Cardiac fibroblast (primary cell): ENCODE results near the gene PLXNA4.

Experiments
- DNase-seq, 2 donors: peaks; one replicate each; pipeline versions ENCODE4 v3.0.0 to v3.0.0-alpha.2; 2010; ENCODE audit warnings: low read depth in 2 of 2
- H3K4me3 ChIP-seq, 2 donors: replicated peaks in 1 of 2; 1 replicate in 1 of 2; 2 replicates in 1 of 2; pipeline ENCODE4 v1.5.1; 2011; ENCODE audit warnings: low read depth in 2 of 2, low read length in 2 of 2, mild to moderate bottlenecking in 2 of 2, moderate library complexity in 1 of 2
- TF ChIP-seq, protein P1 (sequence below): IDR thresholded peaks from one replicate; pipeline ENCODE4 v1.5.1; 2011; ENCODE audit warnings: low read depth, mild to moderate bottlenecking, low read length, inconsistent platforms

Gene PLXNA4

DNA sequence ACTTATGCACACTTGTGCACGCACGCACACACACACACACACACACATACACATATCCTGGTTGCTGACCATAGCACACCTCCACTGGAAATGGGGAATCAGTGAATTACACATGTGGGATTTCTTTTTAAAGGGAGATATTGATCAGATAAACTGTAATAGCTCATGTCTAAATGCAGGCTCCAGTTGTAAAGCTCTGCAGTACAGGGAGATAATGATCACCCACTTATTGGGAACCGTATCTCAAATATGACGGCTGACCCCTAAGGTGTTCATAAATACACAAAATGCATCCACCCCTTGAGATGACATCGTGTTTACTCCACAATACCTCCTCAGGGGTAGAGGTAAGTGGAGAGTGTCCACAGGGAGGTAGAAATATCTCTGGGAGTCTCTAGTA lies 79.2 kb downstream of the PLXNA4 start:
- TF ChIP-seq, protein P1, sequence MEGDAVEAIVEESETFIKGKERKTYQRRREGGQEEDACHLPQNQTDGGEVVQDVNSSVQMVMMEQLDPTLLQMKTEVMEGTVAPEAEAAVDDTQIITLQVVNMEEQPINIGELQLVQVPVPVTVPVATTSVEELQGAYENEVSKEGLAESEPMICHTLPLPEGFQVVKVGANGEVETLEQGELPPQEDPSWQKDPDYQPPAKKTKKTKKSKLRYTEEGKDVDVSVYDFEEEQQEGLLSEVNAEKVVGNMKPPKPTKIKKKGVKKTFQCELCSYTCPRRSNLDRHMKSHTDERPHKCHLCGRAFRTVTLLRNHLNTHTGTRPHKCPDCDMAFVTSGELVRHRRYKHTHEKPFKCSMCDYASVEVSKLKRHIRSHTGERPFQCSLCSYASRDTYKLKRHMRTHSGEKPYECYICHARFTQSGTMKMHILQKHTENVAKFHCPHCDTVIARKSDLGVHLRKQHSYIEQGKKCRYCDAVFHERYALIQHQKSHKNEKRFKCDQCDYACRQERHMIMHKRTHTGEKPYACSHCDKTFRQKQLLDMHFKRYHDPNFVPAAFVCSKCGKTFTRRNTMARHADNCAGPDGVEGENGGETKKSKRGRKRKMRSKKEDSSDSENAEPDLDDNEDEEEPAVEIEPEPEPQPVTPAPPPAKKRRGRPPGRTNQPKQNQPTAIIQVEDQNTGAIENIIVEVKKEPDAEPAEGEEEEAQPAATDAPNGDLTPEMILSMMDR = no peak
- DNase-seq = no peak
- no peak overlapping the region for H3K4me3 ChIP-seq

DNA sequence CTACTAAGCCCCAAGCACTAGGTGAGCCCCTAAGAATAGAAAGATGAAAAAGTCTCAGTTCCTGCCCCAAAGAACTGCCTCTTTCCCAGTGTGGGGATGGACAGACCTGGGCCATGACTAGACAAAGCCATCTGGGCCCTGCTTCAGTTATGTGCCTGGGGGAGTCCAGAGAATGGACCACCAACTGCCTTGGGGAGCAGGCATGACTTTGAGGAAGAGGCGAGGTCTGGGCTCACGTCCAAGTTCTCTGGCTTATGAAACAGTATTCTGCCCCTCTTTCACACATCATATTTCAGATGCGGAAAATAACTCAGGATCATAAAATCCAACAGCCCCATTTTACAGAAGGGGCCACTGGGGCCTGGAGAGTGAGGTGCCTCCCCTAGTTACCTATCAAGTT lies 80.3 kb downstream of the PLXNA4 start:
- DNase-seq = no peak
- no peak overlapping the region for H3K4me3 ChIP-seq
- TF ChIP-seq, protein P1 = no peak

DNA sequence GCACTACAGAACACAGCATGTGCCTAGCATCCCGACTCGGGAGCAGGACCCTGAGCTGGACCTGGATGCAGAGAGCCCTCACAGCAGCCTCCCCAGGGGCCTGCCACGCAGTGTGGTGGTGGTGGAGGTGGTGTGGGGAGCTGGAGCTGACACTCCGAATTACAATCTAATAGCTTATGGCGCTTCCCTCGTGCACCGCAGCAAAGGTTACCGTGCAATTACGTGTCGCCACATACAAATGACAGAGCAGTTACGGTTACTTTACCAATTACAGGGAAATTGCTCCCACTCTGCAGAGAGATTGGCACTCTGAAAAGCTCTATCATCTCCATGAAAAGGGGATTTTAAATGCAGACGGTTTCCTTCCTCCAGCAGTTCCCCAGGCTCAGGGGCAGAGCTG lies 81.8 kb downstream of the PLXNA4 start:
- no peak overlapping the region for H3K4me3 ChIP-seq
- no peak for DNase-seq
- TF ChIP-seq, protein P1 = no peak

DNA sequence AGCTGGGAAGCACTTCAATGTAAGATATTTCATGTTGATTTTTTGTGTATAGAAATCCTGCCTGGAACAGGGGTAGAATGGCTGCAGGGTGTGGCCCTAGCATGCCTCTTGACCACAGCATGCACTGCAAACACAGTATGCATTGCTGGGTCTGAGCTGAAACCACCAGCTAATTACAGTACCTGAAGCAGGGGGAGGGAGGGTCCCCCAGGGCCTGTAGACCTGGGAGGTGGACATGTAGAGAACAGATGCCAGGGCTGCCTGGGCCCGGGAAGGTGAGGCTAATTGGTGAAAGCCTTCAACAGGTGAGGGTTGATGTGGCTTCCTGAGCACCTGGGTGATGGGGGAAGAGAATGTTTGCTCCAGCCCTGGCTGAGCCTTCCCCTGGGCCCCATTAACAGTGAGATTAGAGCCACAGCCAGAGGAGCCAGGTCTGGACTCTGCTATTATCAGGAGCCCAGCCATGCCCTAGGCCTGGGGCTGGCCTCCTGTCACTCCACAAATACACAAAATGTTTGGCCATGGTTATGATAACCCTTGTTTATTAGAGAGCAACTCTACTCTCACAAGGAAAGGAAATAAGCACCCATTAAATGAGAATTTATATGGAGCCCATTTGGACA lies 83.3 kb downstream of the PLXNA4 start:
- TF ChIP-seq, protein P1 = no peak
- no peak overlapping the region for H3K4me3 ChIP-seq
- DNase-seq = no peak

DNA sequence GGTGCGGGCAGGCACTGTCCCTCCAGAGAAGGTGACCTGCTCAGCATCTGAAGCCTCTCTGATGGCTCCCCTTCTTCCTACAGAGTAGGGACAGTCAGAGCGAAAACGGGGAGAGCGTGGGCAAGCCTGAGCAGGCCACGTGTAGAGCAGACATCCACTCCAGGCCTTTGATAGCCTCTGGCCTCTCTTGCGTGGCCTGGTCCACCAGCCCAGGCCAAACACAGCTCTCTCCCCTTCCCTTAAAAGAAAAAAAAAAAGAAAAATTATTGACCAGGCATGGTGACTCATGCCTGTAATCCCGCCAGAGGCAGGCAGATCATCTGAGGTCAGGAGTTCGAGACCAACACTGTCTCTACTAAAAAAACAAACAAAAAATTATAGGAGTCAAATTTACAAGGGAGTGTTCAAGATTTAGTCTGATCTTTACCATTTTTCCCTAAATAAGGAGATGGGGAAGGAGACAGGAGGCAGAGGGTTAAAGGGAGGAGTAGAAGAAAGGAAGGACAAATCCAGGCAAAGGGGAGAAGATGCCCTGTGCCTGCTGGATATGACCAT lies 84.8 kb downstream of the PLXNA4 start:
- TF ChIP-seq, protein P1 = no peak

DNA sequence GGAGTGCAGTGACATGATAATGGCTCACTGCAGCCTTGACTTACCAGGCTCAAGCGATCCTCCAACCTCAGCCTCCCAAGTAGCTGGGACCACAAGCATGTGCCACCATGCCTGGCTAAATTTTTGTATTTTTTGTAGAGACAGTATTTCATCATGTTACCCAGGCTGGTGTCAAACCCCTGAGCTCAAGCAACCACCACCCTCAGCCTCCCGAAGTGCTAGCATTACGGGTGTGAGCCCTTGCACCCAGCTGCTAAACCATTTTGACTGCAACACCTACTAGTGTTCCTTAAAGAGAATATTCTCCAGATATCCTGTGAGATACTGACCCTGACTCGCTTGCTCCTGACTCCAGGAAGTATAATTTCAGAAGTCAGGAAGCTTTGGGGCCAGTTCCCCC lies 85.8 kb downstream of the PLXNA4 start:
- no peak overlapping the region for H3K4me3 ChIP-seq
- no peak for DNase-seq
- TF ChIP-seq, protein P1 = no peak

More for the DNA sequence above, 84.8 kb downstream of the PLXNA4 start:
- H3K4me3 ChIP-seq = no peak overlapping the region
- DNase-seq = no peak
